Fibroblast of skin of right biceps (primary cell): ENCODE results near the gene DRC3.
A peak's percentile ranks its signal among the peaks of the same experiment; 100 is the strongest.
"Not testable (repeated sequence)": the region's sequence is repeated elsewhere in the genome, so short reads cannot be mapped to it uniquely, and the experiment has no call there.

Experiments used
- DNase-seq: peaks from one replicate; pipeline ENCODE4 v3.0.0-alpha.2; 2013

Gene DRC3

GRCh38 chr17:17941015-17941414 lies 31.6 kb upstream of the DRC3 start:
- no peak for DNase-seq

GRCh38 chr17:17942846-17943245 lies 29.8 kb upstream of the DRC3 start:
- DNase-seq, result peak; percentile 64

GRCh38 chr17:17943281-17943984 lies 29.2 kb upstream of the DRC3 start:
- DNase-seq, result no peak

GRCh38 chr17:17944242-17944641 lies 28.4 kb upstream of the DRC3 start:
- no peak for DNase-seq

GRCh38 chr17:17944743-17945142 lies 27.9 kb upstream of the DRC3 start:
- DNase-seq, result no peak

- no peak for DNase-seq
Measured at GRCh38 chr17:17946093-17946492, 26.6 kb upstream of the DRC3 start.

- DNase-seq, result no peak
Measured at GRCh38 chr17:17947309-17947708, 25.4 kb upstream of the DRC3 start.

GRCh38 chr17:17947966-17948365 lies 24.7 kb upstream of the DRC3 start:
- peak; percentile 64 for DNase-seq

GRCh38 chr17:17950347-17950746 lies 22.3 kb upstream of the DRC3 start:
- DNase-seq, result no peak

- DNase-seq, result no peak
Measured at GRCh38 chr17:17950806-17951205, 21.9 kb upstream of the DRC3 start.

- DNase-seq, result no peak
Measured at GRCh38 chr17:17951524-17951923, 21.1 kb upstream of the DRC3 start.

- DNase-seq, result no peak
Measured at GRCh38 chr17:17952691-17953090, 20.0 kb upstream of the DRC3 start.

- no peak for DNase-seq
Measured at GRCh38 chr17:17954079-17954478, 18.6 kb upstream of the DRC3 start.

GRCh38 chr17:17955790-17956341 lies 16.8 kb upstream of the DRC3 start:
- DNase-seq, result not testable (repeated sequence)

GRCh38 chr17:17957584-17957916 lies 15.1 kb upstream of the DRC3 start:
- no peak for DNase-seq

- DNase-seq, result no peak
Measured at GRCh38 chr17:17958982-17959381, 13.7 kb upstream of the DRC3 start.

- DNase-seq, result peak; percentile 49
Measured at GRCh38 chr17:17959520-17960361, 12.9 kb upstream of the DRC3 start.

- DNase-seq, result no peak
Measured at GRCh38 chr17:17960500-17961030, 12.1 kb upstream of the DRC3 start.

GRCh38 chr17:17963066-17963465 lies 9.6 kb upstream of the DRC3 start:
- no peak for DNase-seq

- no peak for DNase-seq
Measured at GRCh38 chr17:17963694-17964436, 8.8 kb upstream of the DRC3 start.

- DNase-seq, result no peak
Measured at GRCh38 chr17:17964710-17965109, 8.0 kb upstream of the DRC3 start.

- DNase-seq, result no peak
Measured at GRCh38 chr17:17965152-17965721, 7.4 kb upstream of the DRC3 start.

GRCh38 chr17:17966399-17966798 lies 6.3 kb upstream of the DRC3 start:
- DNase-seq, result no peak
